Keratinocyte (primary cell): Measurements from ENCODE around the gene SCAP. TPM values are rescaled to one million over a fixed set of nuclear protein-coding genes. Genes with fewer than 3 reads are reported as not detected.

Experiments used
- DNase-seq: peaks from one replicate; pipeline ENCODE4 v3.0.0-alpha.2; 2011; ENCODE audit warnings: low read depth, missing footprints, low spot score
- FAIRE-seq: peaks from 2 replicates; lab custom pipeline; 2011; peaks lifted over from hg19 to GRCh38; lab: Jason Lieb, UNC
- H2AFZ ChIP-seq: 2 replicates; pipeline ENCODE4 v1.6.0; 2012; ENCODE audit warnings: low read length, control low read depth, inconsistent platforms; ENCODE audit not compliant: control insufficient read depth
- H3K27ac ChIP-seq: 2 replicates; pipeline ENCODE4 v1.5.1; 2011; ENCODE audit warnings: low read length; ENCODE audit not compliant: control insufficient read depth, insufficient read depth
- H3K27me3 ChIP-seq: 3 replicates; pipeline ENCODE4 v1.6.0; 2011; ENCODE audit warnings: low read length; ENCODE audit not compliant: control insufficient read depth, insufficient read depth; ENCODE audit errors: extremely low read depth
- H3K36me3 ChIP-seq, 2 experiments: 2 replicates in 1 of 2; 3 replicates in 1 of 2; pipeline ENCODE4 v1.5.1; 2011; ENCODE audit warnings: low read length in 2 of 2, mild to moderate bottlenecking in 1 of 2; ENCODE audit not compliant: control insufficient read depth in 2 of 2, insufficient read depth in 2 of 2; ENCODE audit errors: extremely low read depth in 1 of 2
- H3K4me1 ChIP-seq: 3 replicates; pipeline ENCODE4 v1.5.1; 2011; ENCODE audit warnings: low read length; ENCODE audit not compliant: control insufficient read depth, insufficient read depth; ENCODE audit errors: extremely low read depth
- H3K4me2 ChIP-seq: 3 replicates; pipeline ENCODE4 v1.6.0; 2011; ENCODE audit warnings: low read depth, low read length; ENCODE audit not compliant: control insufficient read depth, insufficient read depth; ENCODE audit errors: extremely low read depth
- H3K4me3 ChIP-seq, 3 experiments: fragments of 200-600 bp in 1 of 3; sonication (generic) in 1 of 3; 2 replicates in 2 of 3; 3 replicates in 1 of 3; pipeline ENCODE4 v1.5.1; 2011 to 2016; ENCODE audit warnings: low read length in 3 of 3, mild to moderate bottlenecking in 3 of 3, control low read depth in 2 of 3, inconsistent platforms in 1 of 3, low read depth in 1 of 3, mixed read lengths in 1 of 3, mixed run types in 1 of 3, moderate library complexity in 1 of 3; ENCODE audit not compliant: control insufficient read depth in 2 of 3, insufficient read depth in 2 of 3; ENCODE audit errors: extremely low read depth in 1 of 3
- H3K79me2 ChIP-seq: 2 replicates; pipeline ENCODE4 v1.6.0; 2012; ENCODE audit warnings: low read length; ENCODE audit not compliant: control insufficient read depth, insufficient read depth
- H3K9ac ChIP-seq: 3 replicates; pipeline ENCODE4 v1.6.0; 2011; ENCODE audit warnings: low read length; ENCODE audit not compliant: control insufficient read depth, insufficient read depth; ENCODE audit errors: extremely low read depth
- H3K9me1 ChIP-seq: 3 replicates; pipeline ENCODE4 v1.6.0; 2011; ENCODE audit warnings: low read length; ENCODE audit not compliant: control insufficient read depth, insufficient read depth; ENCODE audit errors: extremely low read depth
- H3K9me3 ChIP-seq: 2 replicates; pipeline ENCODE4 v1.5.1; 2012; ENCODE audit warnings: low read depth, low read length; ENCODE audit not compliant: control insufficient read depth
- H4K20me1 ChIP-seq: 3 replicates; pipeline ENCODE4 v1.6.0; 2011; ENCODE audit warnings: low read length; ENCODE audit not compliant: control insufficient read depth, insufficient read depth; ENCODE audit errors: extremely low read depth
- CTCF ChIP-seq, 3 experiments: IDR thresholded peaks in 1 of 3; conservative IDR thresholded peaks in 1 of 3; optimal IDR thresholded peaks in 1 of 3; 2 replicates in 2 of 3; 3 replicates in 1 of 3; pipeline versions ENCODE3 to v1.5.1; 2011; ENCODE audit warnings: low read length in 3 of 3, mild to moderate bottlenecking in 3 of 3, moderate library complexity in 2 of 3, control low read depth in 1 of 3, inconsistent platforms in 1 of 3; ENCODE audit not compliant: insufficient read depth in 2 of 3; ENCODE audit errors: extremely low read depth in 1 of 3
- EZH2 ChIP-seq: IDR thresholded peaks from one replicate; pipeline ENCODE4 v1.6.1; 2012; ENCODE audit warnings: inconsistent platforms, mild to moderate bottlenecking, low read length, moderate library complexity
- dilution Hi-C: fragments of 300-500 bp; cut with MboI; formaldehyde crosslinking; loops from one replicate; pipeline ENCODE4 v1.7.0; 2020; ENCODE audit warnings: low sequenced_read_pairs; ENCODE audit not compliant: extremely low pct_ligation_motif_present
- polyA plus RNA-seq, 5 experiments: library from polyadenylated mRNA; depleted of rRNA in 3 of 5; stranded (reverse) in 3 of 5; stranded (forward) in 1 of 5; unstranded in 1 of 5; fragments of >200 nt; gene quantifications; 1 replicate in 1 of 5; 2 replicates in 3 of 5; 3 replicates in 1 of 5; pipeline versions ENCODE4 v1.2.1 to v1.2.3, GENCODE V29; 2011 to 2012; ENCODE audit warnings: missing spikeins in 2 of 5, low read depth in 1 of 5, low replicate concordance in 1 of 5

SCAP gene
- polyA plus RNA-seq, 1 donor (not counting 4 experiments of a cell fraction or from before 2014, with no cell fraction given), result 17.7 TPM

GRCh38 chr3:47367631-47368030 lies 108.1 kb downstream of the SCAP start:
- no peak for FAIRE-seq
- Histone ChIP-seq H3K27me3 (no peaks in the 10 kb centered on the region), H4K20me1 (no peaks in the 10 kb centered on the region), H3K79me2 (no peaks in the 10 kb centered on the region), H3K4me2 (no peak overlapping the region), H3K4me1 (peaks cover 7% of the 10 kb centered on the region), H3K27ac (no peak overlapping the region), H3K9ac (no peak overlapping the region), H3K9me3 (no peaks in the 10 kb centered on the region), H2AFZ (no peak overlapping the region), H3K4me3 (no peak overlapping the region), H3K36me3 (no peaks in the 10 kb centered on the region), H3K9me1 (no peaks in the 10 kb centered on the region)
- TF ChIP-seq EZH2 (no peak), CTCF (optimal IDR thresholded peaks at IDR 0.05 in 1 of 3, IDR thresholded peaks at IDR 0.05 in 1 of 3, conservative IDR thresholded peaks at IDR 0.05 in 1 of 3; ENCODE audit: extremely low read depth in 1 of 3, insufficient read depth in 2 of 3, low read length in 3 of 3) (no peak)
- DNase-seq, result no peak
- dilution Hi-C loops, result no loop called here

GRCh38 chr3:47366833-47367232 lies 108.9 kb downstream of the SCAP start:
- no peak overlapping the region for H2AFZ ChIP-seq
- TF ChIP-seq CTCF (optimal IDR thresholded peaks at IDR 0.05 in 1 of 3, IDR thresholded peaks at IDR 0.05 in 1 of 3, conservative IDR thresholded peaks at IDR 0.05 in 1 of 3; ENCODE audit: extremely low read depth in 1 of 3, insufficient read depth in 2 of 3, low read length in 3 of 3) (no peak), EZH2 (no peak)
- no peaks in the 10 kb centered on the region for H3K9me1 ChIP-seq
- peaks cover 7% of the 10 kb centered on the region for H3K4me1 ChIP-seq
- DNase-seq (no peak), FAIRE-seq (no peak)
- H3K4me2 ChIP-seq, result no peak overlapping the region
- H3K27me3 ChIP-seq, result no peaks in the 10 kb centered on the region
- dilution Hi-C loops, result no loop called here
- H3K79me2 ChIP-seq, result no peaks in the 10 kb centered on the region
- no peaks in the 10 kb centered on the region for H4K20me1 ChIP-seq
- H3K4me3 ChIP-seq, result no peak overlapping the region
- no peak overlapping the region for H3K27ac ChIP-seq
- H3K9ac ChIP-seq, result no peak overlapping the region
- no peaks in the 10 kb centered on the region for H3K36me3 ChIP-seq
- no peaks in the 10 kb centered on the region for H3K9me3 ChIP-seq
